Melanocyte of skin (primary cell): ENCODE measurements around the gene HOXB1. TPM values are rescaled to one million over a fixed set of nuclear protein-coding genes. Genes with fewer than 3 reads are reported as not detected.

ENCODE experiments used
- small RNA-seq, 2 donors: library from RNA; depleted of rRNA; stranded (forward); fragments of <200 nt; gene quantifications; one replicate each; pipeline ENCODE3, GENCODE V24; 2012
- total RNA-seq, 2 donors: library from RNA; depleted of rRNA; stranded (reverse); fragments of >200 nt; gene quantifications; 2 replicates each; pipeline ENCODE4 v1.2.3, GENCODE V29; 2012

HOXB1 gene
- not detected for total RNA-seq

GRCh38 chr17:48530887-48531272, at the start of gene HOXB1:
Gene HOXB1 (minus strand): TSS chr17:48531011. CDS start chr17:48530904, 107 bp downstream.

GRCh38 chr17:48577946-48578615, 47.3 kb upstream of the HOXB1 start, which contains the start of gene HOXB4:
Gene HOXB4 (minus strand): TSS chr17:48578350. CDS start chr17:48578319, 31 bp downstream.

GRCh38 chr17:48545022-48545375, 14.2 kb upstream of the HOXB1 start, which contains the start of gene HOXB2:
Gene HOXB2 (minus strand): TSS chr17:48545109. CDS start chr17:48544911, 198 bp downstream.

Small RNAs within 50 kb of the gene (small RNA-seq; reads per million reads assigned to genes)
- 0 reads per million in 2 donors for gene RF00019

Other genes with a start within 250 kb of the HOXB1 start
- gene SKAP1, start 100.8 kb downstream of the HOXB1 start, total RNA-seq: not detected
- 1 to 10 TPM in 1 of 2 donors, not detected in 1; 5.0 TPM for gene HOXB2, start 14.1 kb upstream of the HOXB1 start, total RNA-seq
- gene HOXB4, start 47.3 kb upstream of the HOXB1 start, total RNA-seq: 1 to 10 TPM in 1 of 2 donors, not detected in 1; 2.0 TPM
- 1 to 10 TPM in 1 of 2 donors, not detected in 1; 2.3 TPM for gene HOXB3, start 59.2 kb upstream of the HOXB1 start, total RNA-seq
- gene HOXB5, start 62.8 kb upstream of the HOXB1 start, total RNA-seq: not detected
- gene HOXB6, start 74.0 kb upstream of the HOXB1 start, total RNA-seq: 1 to 10 TPM in 1 of 2 donors, not detected in 1; 7.0 TPM
- 10 to 100 TPM in 1 of 2 donors, not detected in 1; 10.7 TPM for gene HOXB7, start 80.0 kb upstream of the HOXB1 start, total RNA-seq
- under 1 TPM in 1 of 2 donors, not detected in 1; 0.33 TPM for gene HOXB8, start 84.3 kb upstream of the HOXB1 start, total RNA-seq
- gene HOXB9, start 95.3 kb upstream of the HOXB1 start, total RNA-seq: under 1 TPM in 1 of 2 donors, not detected in 1; under 0.01 TPM
- not detected for gene PRAC1, start 191.5 kb upstream of the HOXB1 start, total RNA-seq
- 1 to 10 TPM in 1 of 2 donors, not detected in 1; 1.3 TPM for gene PRAC2, start 192.2 kb upstream of the HOXB1 start, total RNA-seq
- 10 to 100 TPM in 1 of 2 donors, not detected in 1; 11.7 TPM for gene HOXB13, start 197.7 kb upstream of the HOXB1 start, total RNA-seq